Measurements from ENCODE around the gene APBB1IP.

GRCh38 chr10:26491934-26492333 lies 53.8 kb downstream of the APBB1IP start:
- no peak for TF ChIP-seq CTCF (IDR thresholded peaks at IDR 0.05)
- TF ChIP-seq POLR2A (IDR thresholded peaks at IDR 0.05), result no peak

Measured in lower leg skin (tissue), 3 donors.